Measurements from ENCODE around the gene GTF2H2. TPM values are rescaled to one million over a fixed set of nuclear protein-coding genes. Genes with fewer than 3 reads are reported as not detected.
"Not testable (repeated sequence)": the region's sequence is repeated elsewhere in the genome, so short reads cannot be mapped to it uniquely, and the experiment has no call there.

GTF2H2 gene
- polyA plus RNA-seq, 3 donors, result 10.9 to 45.4 (median 23.1) TPM

- DNase-seq, result not testable (repeated sequence)
These were observed 49.0 kb downstream of the GTF2H2 start for GRCh38 chr5:71018376-71019005.

GRCh38 chr5:71014176-71014575 lies 53.3 kb downstream of the GTF2H2 start:
- no peak for DNase-seq

GRCh38 chr5:71013575-71013974 lies 53.9 kb downstream of the GTF2H2 start:
- DNase-seq, result no peak

GRCh38 chr5:71011194-71011792 lies 56.2 kb downstream of the GTF2H2 start:
- DNase-seq, result no peak

- DNase-seq, result not testable (repeated sequence)
These were observed 60.5 kb downstream of the GTF2H2 start for GRCh38 chr5:71006983-71007382.

Other genes starting within 250 kb of the GTF2H2 start
- 10 to 100 TPM in 1 of 3 donors, 1 to 10 TPM in 2; 2.9 to 23.3 (median 4.4) TPM for gene SERF1A, start 167.0 kb downstream of the GTF2H2 start, polyA plus RNA-seq (ENCODE audit: insufficient read length in 3 of 3)
- gene SMN1, start 142.6 kb downstream of the GTF2H2 start, polyA plus RNA-seq (ENCODE audit: insufficient read length in 3 of 3), result 10 to 100 TPM; 55.2 to 71.4 (median 59.6) TPM
- gene NAIP, start 42.3 kb downstream of the GTF2H2 start, polyA plus RNA-seq (ENCODE audit: insufficient read length in 3 of 3), result 10 to 100 TPM; 17.3 to 45.6 (median 37.5) TPM

All from renal pelvis (tissue), 4 donors.